Measurements from ENCODE around the gene ARHGEF1.

Gene ARHGEF1

GRCh38 chr19:41921577-41922576 lies 38.9 kb downstream of the ARHGEF1 start:
- no peak for TF ChIP-seq CTCF (IDR thresholded peaks at IDR 0.05; ENCODE audit: low read depth, low read length)
- no peak overlapping the region for H3K4me3 ChIP-seq (ENCODE audit: low read depth, low read length)

GRCh38 chr19:41922585-41922984 lies 39.6 kb downstream of the ARHGEF1 start:
- TF ChIP-seq CTCF (IDR thresholded peaks at IDR 0.05; ENCODE audit: low read depth, low read length), result no peak
- H3K4me3 ChIP-seq (ENCODE audit: low read depth, low read length), result no peak overlapping the region

DNA sequence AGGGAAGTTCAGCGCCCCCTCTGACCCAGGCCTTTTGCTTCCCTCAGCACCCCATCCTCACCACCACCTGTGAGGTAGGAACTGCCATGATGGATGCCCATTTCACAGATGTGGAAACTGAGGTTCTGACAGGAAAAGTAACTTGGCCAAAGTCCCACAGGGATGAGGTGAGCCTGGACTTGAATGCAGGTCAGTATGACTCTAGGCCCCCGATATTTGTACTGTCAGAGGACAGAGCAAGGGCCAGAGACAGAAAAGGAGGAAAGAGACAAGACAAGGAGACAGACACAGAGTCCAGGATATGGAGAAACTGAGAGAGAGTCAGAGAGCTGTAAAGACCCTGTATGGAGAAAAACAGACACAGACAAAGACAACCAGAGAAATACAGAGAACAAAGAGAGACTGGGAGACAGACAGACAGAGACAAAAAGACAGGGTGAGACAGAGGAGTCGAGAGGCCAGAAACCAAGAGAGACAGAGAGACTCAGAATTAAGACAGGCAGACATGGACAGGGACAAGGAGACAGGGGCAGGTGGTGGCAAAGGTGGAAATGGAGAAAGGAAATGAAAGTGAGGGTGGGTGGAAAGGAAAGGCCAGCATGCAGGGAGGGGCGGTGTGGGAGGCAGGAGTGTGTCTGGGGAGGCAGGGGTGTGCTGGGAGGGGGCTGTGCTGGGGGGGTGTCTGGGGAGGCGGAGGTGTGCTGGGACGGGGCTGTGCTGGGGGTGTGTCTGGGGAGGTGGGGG lies 40.2 kb downstream of the ARHGEF1 start:
- no peak for TF ChIP-seq CTCF (IDR thresholded peaks at IDR 0.05; ENCODE audit: low read depth, low read length)
- H3K4me3 ChIP-seq (ENCODE audit: low read depth, low read length), result no peak overlapping the region

GRCh38 chr19:41924151-41925145 lies 41.5 kb downstream of the ARHGEF1 start:
- no peak for TF ChIP-seq CTCF (IDR thresholded peaks at IDR 0.05; ENCODE audit: low read depth, low read length)

DNA sequence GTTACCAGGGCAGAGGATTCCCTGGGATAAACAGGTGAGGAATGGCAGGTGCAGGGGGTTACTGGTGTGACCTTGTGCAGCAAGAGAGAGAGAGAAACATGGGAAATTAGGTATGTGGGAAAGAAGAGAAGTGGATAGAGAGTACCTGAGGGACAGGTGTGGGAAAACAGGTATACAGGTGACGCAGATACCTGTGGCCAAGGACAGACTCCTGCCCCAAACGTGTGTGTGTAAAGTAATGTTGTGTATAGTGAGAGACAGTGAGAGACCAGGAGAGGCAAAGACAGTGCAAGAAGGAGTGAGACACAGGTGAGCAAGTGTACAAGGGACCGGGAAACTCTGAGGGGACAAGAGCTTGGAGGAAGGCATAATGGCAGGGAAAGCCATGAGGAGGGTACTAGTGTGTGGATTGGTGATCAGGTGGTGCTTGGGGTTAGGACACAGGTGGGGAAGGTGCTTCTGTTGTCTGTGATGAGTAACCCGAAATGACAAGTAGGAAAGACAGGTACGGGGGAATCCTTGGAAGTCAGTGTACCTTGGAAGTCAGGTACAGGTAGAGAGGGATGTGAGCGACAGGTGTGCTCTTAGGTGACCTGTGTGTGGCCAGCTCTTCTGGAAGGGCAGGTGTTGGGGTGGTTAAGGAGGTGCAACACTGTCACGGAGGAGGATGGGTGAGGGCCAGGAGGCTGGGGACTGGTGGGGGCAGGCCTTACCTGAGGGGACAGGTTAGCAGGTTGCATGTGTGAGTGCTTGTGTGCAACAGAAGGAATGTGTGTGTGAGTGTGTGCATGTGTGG lies 42.4 kb downstream of the ARHGEF1 start:
- TF ChIP-seq CTCF (IDR thresholded peaks at IDR 0.05; ENCODE audit: low read depth, low read length), result no peak
- no peak overlapping the region for H3K4me3 ChIP-seq (ENCODE audit: low read depth, low read length)

More at GRCh38 chr19:41924151-41925145, 41.5 kb downstream of the ARHGEF1 start:
- no peak overlapping the region for H3K4me3 ChIP-seq (ENCODE audit: low read depth, low read length)

All from WI38 (cell line).